HEK293 (cell line): ENCODE measurements around the gene GDA.

Experiments used
- CTCF ChIA-PET: fragments of 350-600 bp; formaldehyde crosslinking; extraction: SDS; loops from one replicate; lab custom pipeline; 2021; ENCODE audit warnings: antibody characterized with exemption; lab: Yijun Ruan, JAX
- POLR2A ChIA-PET: fragments of 300-600 bp; formaldehyde crosslinking; extraction: SDS; loops from one replicate; lab custom pipeline; 2020; ENCODE audit warnings: antibody characterized with exemption, inconsistent platforms; lab: Yijun Ruan, JAX
- H3K27ac ChIP-seq: fragments of 200-500 bp; sonication (Bioruptor generic); 2 replicates; pipeline ENCODE4 v1.5.1; 2014; ENCODE audit warnings: low read depth, low read length, control low read depth, inconsistent platforms; ENCODE audit errors: extremely low read depth
- H3K36me3 ChIP-seq, 2 experiments: fragments of 200-500 bp in 1 of 2; sonication (Bioruptor generic) in 1 of 2; 1 replicate in 1 of 2; 2 replicates in 1 of 2; pipeline ENCODE4 v1.5.1; 2014 to 2017; ENCODE audit warnings: inconsistent platforms in 2 of 2, low read length in 2 of 2; ENCODE audit not compliant: control insufficient read depth in 2 of 2, insufficient read depth in 1 of 2
- H3K4me1 ChIP-seq: fragments of 200-500 bp; sonication (Bioruptor generic); 2 replicates; pipeline ENCODE4 v1.5.1; 2014; ENCODE audit warnings: mild to moderate bottlenecking, low read length, inconsistent platforms; ENCODE audit not compliant: control insufficient read depth, insufficient read depth
- H3K4me3 ChIP-seq: 2 replicates; pipeline ENCODE4 v1.5.1; 2011; ENCODE audit warnings: low read depth, mild to moderate bottlenecking, control low read depth, low read length, moderate library complexity
- H3K9me3 ChIP-seq: fragments of 200-500 bp; sonication (Bioruptor generic); 2 replicates; pipeline ENCODE4 v1.5.1; 2014; ENCODE audit warnings: low read depth, low read length, inconsistent platforms; ENCODE audit not compliant: control insufficient read depth, insufficient read depth
- FEZF1 ChIP-seq: fragments of 450-650 bp; formaldehyde crosslinking; IDR thresholded peaks from 2 replicates; pipeline ENCODE4 v1.5.1; 2016; ENCODE audit warnings: missing biosample characterization, missing genetic modification characterization
- GLIS2 ChIP-seq: fragments of 450-650 bp; formaldehyde crosslinking; IDR thresholded peaks from 2 replicates; pipeline ENCODE4 v1.5.1; 2016; ENCODE audit warnings: missing biosample characterization, missing genetic modification characterization
- MZF1 ChIP-seq: fragments of 450-650 bp; formaldehyde crosslinking; IDR thresholded peaks from 2 replicates; pipeline ENCODE4 v1.5.1; 2017; ENCODE audit warnings: missing biosample characterization, missing genetic modification characterization, borderline replicate concordance
- OVOL3 ChIP-seq: fragments of 450-650 bp; formaldehyde crosslinking; IDR thresholded peaks from 2 replicates; pipeline ENCODE4 v1.5.1; 2016; ENCODE audit warnings: missing biosample characterization, missing genetic modification characterization
- PATZ1 ChIP-seq: fragments of 450-650 bp; formaldehyde crosslinking; IDR thresholded peaks from 2 replicates; pipeline ENCODE4 v1.5.1; 2016; ENCODE audit warnings: missing biosample characterization, missing genetic modification characterization
- SP7 ChIP-seq: fragments of 450-650 bp; formaldehyde crosslinking; IDR thresholded peaks from 2 replicates; pipeline ENCODE4 v1.5.1; 2016; ENCODE audit warnings: missing biosample characterization, missing genetic modification characterization
- WT1 ChIP-seq: fragments of 450-650 bp; formaldehyde crosslinking; IDR thresholded peaks from 2 replicates; pipeline ENCODE4 v1.5.1; 2016; ENCODE audit warnings: missing biosample characterization, missing genetic modification characterization
- YY1 ChIP-seq: fragments of 450-650 bp; formaldehyde crosslinking; IDR thresholded peaks from 2 replicates; pipeline ENCODE4 v1.5.1; 2018; ENCODE audit warnings: missing biosample characterization, missing genetic modification characterization
- ZBTB17 ChIP-seq: fragments of 450-650 bp; formaldehyde crosslinking; IDR thresholded peaks from 2 replicates; pipeline ENCODE4 v1.5.1; 2016; ENCODE audit warnings: missing biosample characterization, missing genetic modification characterization
- ZBTB48 ChIP-seq: fragments of 450-650 bp; formaldehyde crosslinking; IDR thresholded peaks from 2 replicates; pipeline ENCODE4 v1.5.1; 2016; ENCODE audit warnings: missing biosample characterization, missing genetic modification characterization
- ZNF157 ChIP-seq: fragments of 450-650 bp; formaldehyde crosslinking; IDR thresholded peaks from 2 replicates; pipeline ENCODE4 v1.5.1; 2016; ENCODE audit warnings: missing biosample characterization, missing genetic modification characterization
- ZNF19 ChIP-seq: fragments of 450-650 bp; formaldehyde crosslinking; IDR thresholded peaks from 2 replicates; pipeline ENCODE4; 2016; ENCODE audit warnings: missing biosample characterization, missing genetic modification characterization, low read depth
- ZNF223 ChIP-seq: fragments of 450-650 bp; formaldehyde crosslinking; IDR thresholded peaks from 2 replicates; pipeline ENCODE4 v1.5.1; 2016; ENCODE audit warnings: missing biosample characterization, missing genetic modification characterization
- ZNF311 ChIP-seq: fragments of 450-650 bp; formaldehyde crosslinking; IDR thresholded peaks from 2 replicates; pipeline ENCODE4 v1.5.1; 2017; ENCODE audit warnings: missing biosample characterization, missing genetic modification characterization, borderline replicate concordance
- ZNF335 ChIP-seq: fragments of 450-650 bp; formaldehyde crosslinking; conservative IDR thresholded peaks from 2 replicates; pipeline ENCODE4 v1.5.1; 2016; ENCODE audit warnings: missing biosample characterization, missing genetic modification characterization
- ZNF362 ChIP-seq: fragments of 450-650 bp; formaldehyde crosslinking; IDR thresholded peaks from 2 replicates; pipeline ENCODE4 v1.5.1; 2016; ENCODE audit warnings: missing biosample characterization, missing genetic modification characterization
- ZNF423 ChIP-seq: fragments of 450-650 bp; formaldehyde crosslinking; IDR thresholded peaks from 2 replicates; pipeline ENCODE4 v1.5.1; 2016; ENCODE audit warnings: missing biosample characterization, missing genetic modification characterization
- ZNF624 ChIP-seq: fragments of 450-650 bp; formaldehyde crosslinking; IDR thresholded peaks from 2 replicates; pipeline ENCODE4 v1.5.1; 2017; ENCODE audit warnings: missing biosample characterization, missing genetic modification characterization
- ZNF654 ChIP-seq: fragments of 450-650 bp; formaldehyde crosslinking; IDR thresholded peaks from 2 replicates; pipeline ENCODE4 v1.5.1; 2016; ENCODE audit warnings: low read depth, missing biosample characterization, missing genetic modification characterization
- ZNF664 ChIP-seq: fragments of 450-650 bp; formaldehyde crosslinking; IDR thresholded peaks from 2 replicates; pipeline ENCODE4 v1.5.1; 2016; ENCODE audit warnings: missing biosample characterization, missing genetic modification characterization
- ZNF768 ChIP-seq: fragments of 450-650 bp; formaldehyde crosslinking; IDR thresholded peaks from 2 replicates; pipeline ENCODE4 v1.5.1; 2018; ENCODE audit warnings: missing biosample characterization, mild to moderate bottlenecking, missing genetic modification characterization
- ZNF776 ChIP-seq: fragments of 450-650 bp; formaldehyde crosslinking; IDR thresholded peaks from 2 replicates; pipeline ENCODE4 v1.5.0; 2017; ENCODE audit warnings: missing biosample characterization, missing genetic modification characterization, borderline replicate concordance
- ZNF785 ChIP-seq: fragments of 450-650 bp; formaldehyde crosslinking; IDR thresholded peaks from 2 replicates; pipeline ENCODE4 v1.5.1; 2016; ENCODE audit warnings: missing biosample characterization, missing genetic modification characterization
- ZSCAN4 ChIP-seq: fragments of 450-650 bp; formaldehyde crosslinking; IDR thresholded peaks from 2 replicates; pipeline ENCODE4 v1.5.1; 2017; ENCODE audit warnings: missing biosample characterization, missing genetic modification characterization
- TF ChIP-seq, protein P1 (sequence below): fragments of 450-650 bp; formaldehyde crosslinking; IDR thresholded peaks from 2 replicates; pipeline ENCODE4 v1.5.1; 2016; ENCODE audit warnings: missing biosample characterization, missing genetic modification characterization
- TF ChIP-seq, protein P2 (sequence below): fragments of 450-650 bp; formaldehyde crosslinking; IDR thresholded peaks from 2 replicates; pipeline ENCODE4 v1.5.1; 2016; ENCODE audit warnings: missing biosample characterization, missing genetic modification characterization
- TF ChIP-seq, protein P3 (sequence below): fragments of 450-650 bp; formaldehyde crosslinking; IDR thresholded peaks from 2 replicates; pipeline ENCODE4 v1.5.1; 2016; ENCODE audit warnings: missing biosample characterization, missing genetic modification characterization
- TF ChIP-seq, protein P4 (sequence below): fragments of 450-650 bp; formaldehyde crosslinking; IDR thresholded peaks from 2 replicates; pipeline ENCODE4 v1.5.1; 2017; ENCODE audit warnings: missing biosample characterization, mild to moderate bottlenecking, missing genetic modification characterization, moderate library complexity

GDA gene

GRCh38 chr9:72256931-72257330 is 107.7 kb downstream of the GDA start (continued):
- TF ChIP-seq PATZ1 = no peak
- no peak for TF ChIP-seq SP7
- no peak for TF ChIP-seq ZNF785 (tag by site-specific recombination)
- TF ChIP-seq OVOL3 = no peak
- TF ChIP-seq ZNF19 = no peak
- TF ChIP-seq, protein P1, sequence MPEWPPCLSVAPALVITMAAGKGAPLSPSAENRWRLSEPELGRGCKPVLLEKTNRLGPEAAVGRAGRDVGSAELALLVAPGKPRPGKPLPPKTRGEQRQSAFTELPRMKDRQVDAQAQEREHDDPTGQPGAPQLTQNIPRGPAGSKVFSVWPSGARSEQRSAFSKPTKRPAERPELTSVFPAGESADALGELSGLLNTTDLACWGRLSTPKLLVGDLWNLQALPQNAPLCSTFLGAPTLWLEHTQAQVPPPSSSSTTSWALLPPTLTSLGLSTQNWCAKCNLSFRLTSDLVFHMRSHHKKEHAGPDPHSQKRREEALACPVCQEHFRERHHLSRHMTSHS (tag by site-specific recombination) = no peak
- no peak for TF ChIP-seq GLIS2 (tag by site-specific recombination)
- no peak for TF ChIP-seq ZNF223 (tag by site-specific recombination)
- TF ChIP-seq ZNF664 (tag by site-specific recombination) = no peak
- TF ChIP-seq FEZF1 (tag by site-specific recombination) = no peak
- no peak for TF ChIP-seq WT1
- TF ChIP-seq ZBTB48 (tag by site-specific recombination) = no peak
- no peak for TF ChIP-seq ZNF624 (tag by site-specific recombination)
- no peak for TF ChIP-seq ZNF776

DNA sequence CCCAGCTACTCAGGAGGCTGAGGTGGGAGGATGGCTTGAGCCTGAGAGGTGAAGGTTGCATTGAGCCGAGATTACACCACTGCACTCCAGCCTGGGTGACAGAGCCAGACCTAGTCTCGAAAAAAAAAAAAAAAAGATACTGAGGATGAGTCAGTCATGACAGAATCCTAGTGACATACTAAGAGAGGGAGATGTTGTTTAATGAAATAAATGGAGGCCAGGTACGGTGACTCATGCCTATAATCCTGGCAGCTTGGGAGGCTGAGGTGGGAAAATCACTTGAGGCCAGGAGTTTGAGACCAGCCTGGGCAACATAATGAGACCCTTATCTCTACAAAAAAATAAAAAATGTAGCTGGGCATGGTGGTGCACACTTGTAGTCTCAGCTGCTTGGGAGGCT is 108.6 kb downstream of the GDA start:
- Histone ChIP-seq H3K4me1 (no peaks in the 10 kb centered on the region), H3K9me3 (no peaks in the 10 kb centered on the region), H3K4me3 (no peak overlapping the region), H3K27ac (no peak overlapping the region), H3K36me3 (no peaks in the 10 kb centered on the region)
- CTCF ChIA-PET = interaction anchor here (2.2 kb wide), 1 partner anchor 14 kb away, joined by 9 read pairs; no protein-coding TSS in a partner anchor
- POLR2A ChIA-PET = no interaction called here
- no peak for TF ChIP-seq ZBTB17
- TF ChIP-seq MZF1 = no peak
- TF ChIP-seq ZNF362 (tag by site-specific recombination) = no peak
- TF ChIP-seq, protein P2, sequence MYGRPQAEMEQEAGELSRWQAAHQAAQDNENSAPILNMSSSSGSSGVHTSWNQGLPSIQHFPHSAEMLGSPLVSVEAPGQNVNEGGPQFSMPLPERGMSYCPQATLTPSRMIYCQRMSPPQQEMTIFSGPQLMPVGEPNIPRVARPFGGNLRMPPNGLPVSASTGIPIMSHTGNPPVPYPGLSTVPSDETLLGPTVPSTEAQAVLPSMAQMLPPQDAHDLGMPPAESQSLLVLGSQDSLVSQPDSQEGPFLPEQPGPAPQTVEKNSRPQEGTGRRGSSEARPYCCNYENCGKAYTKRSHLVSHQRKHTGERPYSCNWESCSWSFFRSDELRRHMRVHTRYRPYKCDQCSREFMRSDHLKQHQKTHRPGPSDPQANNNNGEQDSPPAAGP (tag by site-specific recombination) = no peak
- TF ChIP-seq YY1 (tag by site-specific recombination) = no peak
- no peak for TF ChIP-seq ZNF423 (tag by site-specific recombination)
- TF ChIP-seq ZNF654 (tag by site-specific recombination) = no peak
- TF ChIP-seq ZNF335 (tag by site-specific recombination) = no peak
- no peak for TF ChIP-seq ZNF311
- no peak for TF ChIP-seq ZSCAN4 (tag by site-specific recombination)
- TF ChIP-seq, protein P3, sequence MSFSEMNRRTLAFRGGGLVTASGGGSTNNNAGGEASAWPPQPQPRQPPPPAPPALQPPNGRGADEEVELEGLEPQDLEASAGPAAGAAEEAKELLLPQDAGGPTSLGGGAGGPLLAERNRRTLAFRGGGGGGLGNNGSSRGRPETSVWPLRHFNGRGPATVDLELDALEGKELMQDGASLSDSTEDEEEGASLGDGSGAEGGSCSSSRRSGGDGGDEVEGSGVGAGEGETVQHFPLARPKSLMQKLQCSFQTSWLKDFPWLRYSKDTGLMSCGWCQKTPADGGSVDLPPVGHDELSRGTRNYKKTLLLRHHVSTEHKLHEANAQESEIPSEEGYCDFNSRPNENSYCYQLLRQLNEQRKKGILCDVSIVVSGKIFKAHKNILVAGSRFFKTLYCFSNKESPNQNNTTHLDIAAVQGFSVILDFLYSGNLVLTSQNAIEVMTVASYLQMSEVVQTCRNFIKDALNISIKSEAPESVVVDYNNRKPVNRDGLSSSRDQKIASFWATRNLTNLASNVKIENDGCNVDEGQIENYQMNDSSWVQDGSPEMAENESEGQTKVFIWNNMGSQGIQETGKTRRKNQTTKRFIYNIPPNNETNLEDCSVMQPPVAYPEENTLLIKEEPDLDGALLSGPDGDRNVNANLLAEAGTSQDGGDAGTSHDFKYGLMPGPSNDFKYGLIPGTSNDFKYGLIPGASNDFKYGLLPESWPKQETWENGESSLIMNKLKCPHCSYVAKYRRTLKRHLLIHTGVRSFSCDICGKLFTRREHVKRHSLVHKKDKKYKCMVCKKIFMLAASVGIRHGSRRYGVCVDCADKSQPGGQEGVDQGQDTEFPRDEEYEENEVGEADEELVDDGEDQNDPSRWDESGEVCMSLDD (tag by site-specific recombination) = no peak
- TF ChIP-seq ZNF157 (tag by site-specific recombination) = no peak
- TF ChIP-seq, protein P4, sequence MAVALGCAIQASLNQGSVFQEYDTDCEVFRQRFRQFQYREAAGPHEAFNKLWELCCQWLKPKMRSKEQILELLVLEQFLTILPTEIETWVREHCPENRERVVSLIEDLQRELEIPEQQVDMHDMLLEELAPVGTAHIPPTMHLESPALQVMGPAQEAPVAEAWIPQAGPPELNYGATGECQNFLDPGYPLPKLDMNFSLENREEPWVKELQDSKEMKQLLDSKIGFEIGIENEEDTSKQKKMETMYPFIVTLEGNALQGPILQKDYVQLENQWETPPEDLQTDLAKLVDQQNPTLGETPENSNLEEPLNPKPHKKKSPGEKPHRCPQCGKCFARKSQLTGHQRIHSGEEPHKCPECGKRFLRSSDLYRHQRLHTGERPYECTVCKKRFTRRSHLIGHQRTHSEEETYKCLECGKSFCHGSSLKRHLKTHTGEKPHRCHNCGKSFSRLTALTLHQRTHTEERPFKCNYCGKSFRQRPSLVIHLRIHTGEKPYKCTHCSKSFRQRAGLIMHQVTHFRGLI (tag by site-specific recombination) = no peak
- no peak for TF ChIP-seq ZNF768 (tag by site-specific recombination)
- TF ChIP-seq, protein P1 (tag by site-specific recombination) = no peak
